ENCODE measurements around the gene KRT86. TPM values are rescaled to one million over a fixed set of nuclear protein-coding genes. Genes with fewer than 3 reads are reported as not detected.
"Not testable (repeated sequence)": the region's sequence is repeated elsewhere in the genome, so short reads cannot be mapped to it uniquely, and the experiment has no call there.

Gene KRT86
- total and polyA plus RNA-seq, 2 experiments from 2014 or later = 0.16 TPM; not detected in 1

- H3K36me3 ChIP-seq (ENCODE audit: insufficient read depth); H4K20me1 ChIP-seq (replicated peaks; ENCODE audit: insufficient read depth); H3K4me3 Mint-ChIP-seq; H2AFZ ChIP-seq; H3K9me3 Mint-ChIP-seq; H3K27me3 Mint-ChIP-seq (ENCODE audit: insufficient read depth, low read depth, poor library complexity); H3K27me3 ChIP-seq (ENCODE audit: insufficient read depth); H3K9me2 ChIP-seq (ENCODE audit: insufficient read depth); H3K79me2 ChIP-seq (replicated peaks; ENCODE audit: insufficient read depth); H3K4me1 ChIP-seq (ENCODE audit: insufficient read depth); H3K4me3 ChIP-seq; H3K27ac ChIP-seq (ENCODE audit: low read depth); H3K4me1 Mint-ChIP-seq; H3K36me3 Mint-ChIP-seq (ENCODE audit: low read depth); H3F3A ChIP-seq (replicated peaks; ENCODE audit: low read depth); H3K27ac Mint-ChIP-seq; H3K4me2 ChIP-seq: not testable (repeated sequence)
- peak; percentile 87 for ATAC-seq
- TF ChIP-seq CTCF (conservative IDR thresholded peaks at IDR 0.05; ENCODE audit: low read depth in 2 of 2) = peak; percentile 56 to 74
- DNase-seq (ENCODE audit: low spot score) = peak; percentile 75
Observed at GRCh38 chr12:52315721-52316120, 41.3 kb downstream of the KRT86 start.

DNA sequence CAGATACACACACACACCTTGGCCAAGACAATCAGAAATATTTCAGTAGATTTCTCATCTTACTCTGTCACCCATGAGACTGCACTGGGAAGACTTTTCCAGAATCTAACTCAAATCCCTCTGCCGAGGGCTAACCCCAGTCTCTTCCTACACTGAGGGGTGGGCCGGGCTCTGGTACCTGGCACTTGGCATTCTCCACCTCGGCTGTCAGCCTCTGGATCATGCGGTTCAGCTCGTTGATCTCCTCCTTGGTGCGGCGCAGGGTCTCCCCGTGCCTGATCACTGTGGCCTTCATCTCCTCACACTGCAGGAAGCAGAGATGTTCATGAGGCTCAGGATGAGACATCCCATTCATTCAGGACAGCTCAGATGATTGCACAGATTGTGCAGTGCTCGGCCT, 41.8 kb downstream of the KRT86 start:
- Histone ChIP-seq H3F3A (replicated peaks; ENCODE audit: low read depth) (no peaks in the 10 kb centered on the region), H3K4me1 (ENCODE audit: insufficient read depth) (no peaks in the 10 kb centered on the region), H3K36me3 (ENCODE audit: insufficient read depth) (no peaks in the 10 kb centered on the region), H3K9me2 (ENCODE audit: insufficient read depth) (no peaks in the 10 kb centered on the region), H3K27ac (ENCODE audit: low read depth) (no peak overlapping the region), H3K79me2 (replicated peaks; ENCODE audit: insufficient read depth) (no peaks in the 10 kb centered on the region), H3K4me3 (no peak overlapping the region), H4K20me1 (replicated peaks; ENCODE audit: insufficient read depth) (no peaks in the 10 kb centered on the region), H3K4me2 (no peak overlapping the region), H2AFZ (no peak overlapping the region), H3K27me3 (ENCODE audit: insufficient read depth) (no peaks in the 10 kb centered on the region)
- Mint-ChIP-seq H3K36me3 (ENCODE audit: low read depth) (no peaks in the 10 kb centered on the region), H3K4me3 (no peak overlapping the region), H3K4me1 (no peaks in the 10 kb centered on the region), H3K27me3 (ENCODE audit: insufficient read depth, low read depth, poor library complexity) (peaks cover 10% of the 10 kb centered on the region), H3K27ac (no peak overlapping the region), H3K9me3 (no peaks in the 10 kb centered on the region)
- ATAC-seq (no peak), DNase-seq (ENCODE audit: low spot score) (no peak)
- TF ChIP-seq POLR2AphosphoS5 (IDR thresholded peaks at IDR 0.05; ENCODE audit: low read depth) = no peak
- TF ChIP-seq EZH2phosphoT487 (IDR thresholded peaks at IDR 0.05; ENCODE audit: unreplicated experiment) = no peak
- no peak for TF ChIP-seq EZH2 (IDR thresholded peaks at IDR 0.05; ENCODE audit: low read depth, unreplicated experiment)
- no peak for TF ChIP-seq ZNF462 (CRISPR knock-in tag; IDR thresholded peaks at IDR 0.05)
- no peak for TF ChIP-seq ZNF114 (CRISPR knock-in tag; IDR thresholded peaks at IDR 0.05)
- TF ChIP-seq JUNB (IDR thresholded peaks at IDR 0.05; ENCODE audit: unreplicated experiment) = no peak
- no peak for TF ChIP-seq ZNF331 (CRISPR knock-in tag; IDR thresholded peaks at IDR 0.05; ENCODE audit: low read depth)
- TF ChIP-seq STAT1 (IDR thresholded peaks at IDR 0.05; ENCODE audit: unreplicated experiment) = no peak
- TF ChIP-seq CTCF (conservative IDR thresholded peaks at IDR 0.05; ENCODE audit: low read depth in 2 of 2) = no peak
